ENCODE data around the gene ARFGAP2. TPM values are rescaled to one million over a fixed set of nuclear protein-coding genes. Genes with fewer than 3 reads are reported as not detected.

The ARFGAP2 gene
- total and polyA plus RNA-seq, 8 donors, result 40.1 to 78.9 (median 63.3) TPM

- no peaks in the 10 kb centered on the region for H3K27me3 ChIP-seq
- intact Hi-C loops (cut with DNase I), result no loop called here
- 44 to 54% methylated on average over 1 of the region's 1 CpG for WGBS, 2 donors
- TF ChIP-seq CTCF (IDR thresholded peaks at IDR 0.05), result no peak
- H3K36me3 ChIP-seq, result no peaks in the 10 kb centered on the region
- H3K4me3 ChIP-seq, result no peak overlapping the region
- no peak for DNase-seq
- no peak for FAIRE-seq
- peak overlapping the region; percentile 1 to 50 (median 30) for H3K27ac ChIP-seq
- H3K9me3 ChIP-seq, result no peaks in the 10 kb centered on the region
- H3K4me1 ChIP-seq, result peaks cover 38 to 52% (median 39%) of the 10 kb centered on the region in 3 donors
- ATAC-seq, result peak in 1 of 4 donors; percentile 27
Observed at GRCh38 chr11:47132981-47133380, 43.7 kb downstream of the ARFGAP2 start.

DNA sequence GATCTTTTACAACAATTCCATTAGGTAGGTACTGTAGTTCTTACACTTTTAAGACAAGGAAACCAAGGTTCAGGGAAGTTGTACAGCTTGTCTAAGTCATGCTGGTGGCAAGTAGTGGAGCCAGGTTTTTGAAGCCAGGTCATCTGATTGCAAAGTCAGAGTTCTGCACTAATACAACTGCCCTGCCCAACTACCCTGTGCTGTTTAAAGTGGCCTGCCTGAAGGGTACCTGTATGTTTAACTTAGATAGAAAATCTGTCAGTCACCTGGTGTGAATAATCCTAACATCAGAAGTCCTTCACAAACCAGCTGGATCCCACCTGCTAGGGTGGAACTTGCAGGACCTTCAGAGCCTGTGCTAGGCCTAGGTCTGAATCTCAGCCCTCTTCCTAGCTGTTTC is 44.2 kb downstream of the ARFGAP2 start:
- no peak for FAIRE-seq
- ATAC-seq, result peak; percentile 77 to 87 (median 86)
- no peak for TF ChIP-seq CTCF (IDR thresholded peaks at IDR 0.05)
- Histone ChIP-seq H3K4me1 (peaks cover 38 to 57% (median 43%) of the 10 kb centered on the region in 3 donors), H3K36me3 (no peaks in the 10 kb centered on the region), H3K27me3 (no peaks in the 10 kb centered on the region), H3K4me3 (no peak overlapping the region), H3K9me3 (no peaks in the 10 kb centered on the region), H3K27ac (peak overlapping the region in 3 of 4 donors; percentile 1 to 62 (median 50))
- DNase-seq, result peak in 3 of 6 donors; percentile 61 to 78 (median 78)
- intact Hi-C loops (cut with DNase I), result no loop called here

DNA sequence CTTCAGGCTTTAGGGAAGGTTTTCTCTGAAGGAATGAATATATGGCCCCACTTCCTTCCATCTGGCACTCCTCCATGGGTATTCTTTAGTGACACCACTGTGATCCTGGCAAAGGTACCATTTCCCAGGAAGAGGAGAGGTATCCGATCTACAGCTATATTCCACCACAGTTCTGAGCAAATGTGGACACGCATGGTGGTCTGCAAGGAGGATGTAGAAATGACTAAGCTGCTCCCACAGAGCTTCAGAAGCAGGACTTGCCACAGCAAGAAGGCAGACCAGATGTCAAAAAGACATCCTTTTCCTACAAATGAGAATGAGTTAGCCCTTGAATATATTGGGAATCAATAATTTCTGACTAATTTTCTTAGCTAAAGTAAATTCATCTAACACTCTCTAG is 45.5 kb downstream of the ARFGAP2 start:
- H3K27ac ChIP-seq, result peak overlapping the region in 3 of 4 donors; percentile 18 to 62 (median 42)
- H3K36me3 ChIP-seq, result no peaks in the 10 kb centered on the region
- no peak for TF ChIP-seq CTCF (IDR thresholded peaks at IDR 0.05)
- H3K9me3 ChIP-seq, result no peaks in the 10 kb centered on the region
- intact Hi-C loops (cut with DNase I), result no loop called here
- DNase-seq, result no peak
- 96% methylated on average over 2 of the region's 2 CpGs for WGBS, 2 donors
- no peak for FAIRE-seq
- H3K4me1 ChIP-seq, result peaks cover 45 to 68% (median 47%) of the 10 kb centered on the region in 3 donors
- H3K27me3 ChIP-seq, result no peaks in the 10 kb centered on the region
- H3K4me3 ChIP-seq, result no peak overlapping the region
- no peak for ATAC-seq

- intact Hi-C loops (cut with DNase I), result no loop called here
- no peak for TF ChIP-seq CTCF (IDR thresholded peaks at IDR 0.05)
- Histone ChIP-seq H3K4me3 (no peak overlapping the region), H3K27me3 (no peaks in the 10 kb centered on the region), H3K9me3 (no peaks in the 10 kb centered on the region), H3K4me1 (peaks cover 45 to 72% (median 47%) of the 10 kb centered on the region in 3 donors), H3K36me3 (no peaks in the 10 kb centered on the region), H3K27ac (peak overlapping the region in 3 of 4 donors; percentile 18 to 62 (median 42))
- DNase-seq, result peak in 2 of 6 donors; percentile 69 to 75
- WGBS, 2 donors, result 42 to 50% methylated on average over 3 of the region's 3 CpGs
- FAIRE-seq, result no peak
- peak; percentile 59 to 72 (median 68) for ATAC-seq
Observed at GRCh38 chr11:47130543-47130942, 46.1 kb downstream of the ARFGAP2 start.

DNA sequence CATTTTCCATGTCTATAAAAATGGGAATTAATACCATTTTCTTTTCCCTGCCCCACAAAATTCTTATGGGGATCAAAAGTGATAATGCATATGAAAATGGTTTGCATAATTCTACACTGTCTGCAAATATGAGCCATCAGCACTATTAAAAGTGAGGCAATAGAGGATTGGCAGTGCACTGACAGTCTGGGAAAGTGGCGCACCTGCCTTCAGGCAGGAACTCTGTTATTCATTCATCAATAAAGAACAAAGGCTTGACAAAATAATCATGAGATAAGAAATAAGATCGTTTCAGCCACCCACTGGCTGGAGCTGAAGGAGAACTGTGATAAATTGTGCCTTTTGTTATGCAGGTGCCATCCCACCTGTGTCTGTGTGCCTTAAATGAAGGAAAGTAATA is 49.5 kb downstream of the ARFGAP2 start:
- intact Hi-C loops (cut with DNase I), result no loop called here
- Histone ChIP-seq H3K9me3 (no peaks in the 10 kb centered on the region), H3K36me3 (no peaks in the 10 kb centered on the region), H3K4me3 (no peak overlapping the region), H3K4me1 (peaks cover 31 to 64% (median 34%) of the 10 kb centered on the region in 3 donors), H3K27ac (peak overlapping the region in 2 of 4 donors; percentile 37 to 50), H3K27me3 (no peaks in the 10 kb centered on the region)
- peak; percentile 55 to 82 (median 72) for ATAC-seq
- 21 to 24% methylated on average over 2 of the region's 2 CpGs for WGBS, 2 donors
- peak in 2 of 6 donors; percentile 53 to 63 for DNase-seq
- no peak for TF ChIP-seq CTCF (IDR thresholded peaks at IDR 0.05)
- FAIRE-seq, result no peak

All from pancreas (tissue), 10 donors.